Tibial nerve (tissue), 4 donors: ENCODE results near the gene TNRC18.

Experiments
- CTCF ChIP-seq, 5 experiments: fragments of 200-600 bp in 3 of 5; fragments of 450-650 bp in 2 of 5; sonication (generic) in 3 of 5; IDR thresholded peaks; one replicate each; pipeline ENCODE4 v1.5.1; 2016 to 2019; ENCODE audit warnings: antibody characterized with exemption in 5 of 5, mild to moderate bottlenecking in 3 of 5, moderate library complexity in 2 of 5
- EP300 ChIP-seq, 2 donors: sonication (generic); formaldehyde crosslinking; IDR thresholded peaks; one replicate each; pipeline ENCODE4 v1.6.1; 2017; ENCODE audit warnings: antibody characterized with exemption in 2 of 2, mild to moderate bottlenecking in 1 of 2

GRCh38 chr7:5432691-5433090, 9.1 kb upstream of the TNRC18 start:
- TF ChIP-seq CTCF (IDR thresholded peaks at IDR 0.05) (no peak), EP300 (IDR thresholded peaks at IDR 0.05) (no peak)
